ENCODE data around the gene JPH2.

JPH2 gene

DNA sequence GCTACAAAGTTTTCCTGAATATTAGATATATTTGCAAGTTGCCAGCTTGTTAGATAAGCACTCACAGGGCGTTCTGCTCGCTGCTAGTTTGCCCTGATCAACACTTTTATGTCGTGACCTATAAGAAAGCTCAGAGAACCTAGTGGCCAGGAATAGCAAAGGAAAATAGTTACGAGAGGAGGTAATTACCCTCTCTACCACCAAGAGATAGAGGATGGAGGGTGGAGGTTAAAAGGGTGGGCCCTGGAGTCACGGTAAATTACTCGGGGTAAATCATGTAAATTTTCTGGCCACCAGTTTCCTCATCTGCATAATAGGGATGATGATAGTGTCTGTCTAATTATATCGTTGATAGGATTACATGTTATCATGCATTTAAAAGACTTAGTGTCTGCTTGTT is 87.2 kb downstream of the JPH2 start:
- ATAC-seq, result no peak
- no peak for TF ChIP-seq ZC3H10 (CRISPR knock-in tag; IDR thresholded peaks at IDR 0.05)
- no peak for TF ChIP-seq OSR1 (CRISPR knock-in tag; IDR thresholded peaks at IDR 0.05)
- TF ChIP-seq RARB (CRISPR knock-in tag; IDR thresholded peaks at IDR 0.05), result no peak
- TF ChIP-seq ISL1 (CRISPR knock-in tag; IDR thresholded peaks at IDR 0.05), result no peak
- TF ChIP-seq TOX (CRISPR knock-in tag; IDR thresholded peaks at IDR 0.05; ENCODE audit: borderline replicate concordance), result no peak
- no peak for TF ChIP-seq ZNF565 (CRISPR knock-in tag; conservative IDR thresholded peaks at IDR 0.05; ENCODE audit: low read depth)
- TF ChIP-seq ZNF8 (CRISPR knock-in tag; IDR thresholded peaks at IDR 0.05), result no peak
- TF ChIP-seq ARNTL (CRISPR knock-in tag; IDR thresholded peaks at IDR 0.05; ENCODE audit: borderline replicate concordance, low read depth), result no peak
- no peak for TF ChIP-seq GLIS3 (CRISPR knock-in tag; IDR thresholded peaks at IDR 0.05)
- TF ChIP-seq, protein P1, sequence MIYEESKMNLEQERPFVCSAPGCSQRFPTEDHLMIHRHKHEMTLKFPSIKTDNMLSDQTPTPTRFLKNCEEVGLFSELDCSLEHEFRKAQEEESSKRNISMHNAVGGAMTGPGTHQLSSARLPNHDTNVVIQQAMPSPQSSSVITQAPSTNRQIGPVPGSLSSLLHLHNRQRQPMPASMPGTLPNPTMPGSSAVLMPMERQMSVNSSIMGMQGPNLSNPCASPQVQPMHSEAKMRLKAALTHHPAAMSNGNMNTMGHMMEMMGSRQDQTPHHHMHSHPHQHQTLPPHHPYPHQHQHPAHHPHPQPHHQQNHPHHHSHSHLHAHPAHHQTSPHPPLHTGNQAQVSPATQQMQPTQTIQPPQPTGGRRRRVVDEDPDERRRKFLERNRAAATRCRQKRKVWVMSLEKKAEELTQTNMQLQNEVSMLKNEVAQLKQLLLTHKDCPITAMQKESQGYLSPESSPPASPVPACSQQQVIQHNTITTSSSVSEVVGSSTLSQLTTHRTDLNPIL (CRISPR knock-in tag; IDR thresholded peaks at IDR 0.05; ENCODE audit: low read depth), result no peak
- TF ChIP-seq, protein P2, sequence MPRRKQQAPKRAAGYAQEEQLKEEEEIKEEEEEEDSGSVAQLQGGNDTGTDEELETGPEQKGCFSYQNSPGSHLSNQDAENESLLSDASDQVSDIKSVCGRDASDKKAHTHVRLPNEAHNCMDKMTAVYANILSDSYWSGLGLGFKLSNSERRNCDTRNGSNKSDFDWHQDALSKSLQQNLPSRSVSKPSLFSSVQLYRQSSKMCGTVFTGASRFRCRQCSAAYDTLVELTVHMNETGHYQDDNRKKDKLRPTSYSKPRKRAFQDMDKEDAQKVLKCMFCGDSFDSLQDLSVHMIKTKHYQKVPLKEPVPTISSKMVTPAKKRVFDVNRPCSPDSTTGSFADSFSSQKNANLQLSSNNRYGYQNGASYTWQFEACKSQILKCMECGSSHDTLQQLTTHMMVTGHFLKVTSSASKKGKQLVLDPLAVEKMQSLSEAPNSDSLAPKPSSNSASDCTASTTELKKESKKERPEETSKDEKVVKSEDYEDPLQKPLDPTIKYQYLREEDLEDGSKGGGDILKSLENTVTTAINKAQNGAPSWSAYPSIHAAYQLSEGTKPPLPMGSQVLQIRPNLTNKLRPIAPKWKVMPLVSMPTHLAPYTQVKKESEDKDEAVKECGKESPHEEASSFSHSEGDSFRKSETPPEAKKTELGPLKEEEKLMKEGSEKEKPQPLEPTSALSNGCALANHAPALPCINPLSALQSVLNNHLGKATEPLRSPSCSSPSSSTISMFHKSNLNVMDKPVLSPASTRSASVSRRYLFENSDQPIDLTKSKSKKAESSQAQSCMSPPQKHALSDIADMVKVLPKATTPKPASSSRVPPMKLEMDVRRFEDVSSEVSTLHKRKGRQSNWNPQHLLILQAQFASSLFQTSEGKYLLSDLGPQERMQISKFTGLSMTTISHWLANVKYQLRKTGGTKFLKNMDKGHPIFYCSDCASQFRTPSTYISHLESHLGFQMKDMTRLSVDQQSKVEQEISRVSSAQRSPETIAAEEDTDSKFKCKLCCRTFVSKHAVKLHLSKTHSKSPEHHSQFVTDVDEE (CRISPR knock-in tag; IDR thresholded peaks at IDR 0.05), result no peak
- no peak for TF ChIP-seq CSDC2 (CRISPR knock-in tag; IDR thresholded peaks at IDR 0.05)
- TF ChIP-seq, protein P3, sequence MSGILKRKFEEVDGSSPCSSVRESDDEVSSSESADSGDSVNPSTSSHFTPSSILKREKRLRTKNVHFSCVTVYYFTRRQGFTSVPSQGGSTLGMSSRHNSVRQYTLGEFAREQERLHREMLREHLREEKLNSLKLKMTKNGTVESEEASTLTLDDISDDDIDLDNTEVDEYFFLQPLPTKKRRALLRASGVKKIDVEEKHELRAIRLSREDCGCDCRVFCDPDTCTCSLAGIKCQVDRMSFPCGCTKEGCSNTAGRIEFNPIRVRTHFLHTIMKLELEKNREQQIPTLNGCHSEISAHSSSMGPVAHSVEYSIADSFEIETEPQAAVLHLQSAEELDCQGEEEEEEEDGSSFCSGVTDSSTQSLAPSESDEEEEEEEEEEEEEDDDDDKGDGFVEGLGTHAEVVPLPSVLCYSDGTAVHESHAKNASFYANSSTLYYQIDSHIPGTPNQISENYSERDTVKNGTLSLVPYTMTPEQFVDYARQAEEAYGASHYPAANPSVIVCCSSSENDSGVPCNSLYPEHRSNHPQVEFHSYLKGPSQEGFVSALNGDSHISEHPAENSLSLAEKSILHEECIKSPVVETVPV (CRISPR knock-in tag; IDR thresholded peaks at IDR 0.05), result no peak
- no peak for TF ChIP-seq BACH2 (CRISPR knock-in tag; IDR thresholded peaks at IDR 0.05; ENCODE audit: borderline replicate concordance)
- no peak for TF ChIP-seq ZFP3 (CRISPR knock-in tag; IDR thresholded peaks at IDR 0.05)
- TF ChIP-seq SNAI2 (CRISPR knock-in tag; IDR thresholded peaks at IDR 0.05), result no peak

DNA sequence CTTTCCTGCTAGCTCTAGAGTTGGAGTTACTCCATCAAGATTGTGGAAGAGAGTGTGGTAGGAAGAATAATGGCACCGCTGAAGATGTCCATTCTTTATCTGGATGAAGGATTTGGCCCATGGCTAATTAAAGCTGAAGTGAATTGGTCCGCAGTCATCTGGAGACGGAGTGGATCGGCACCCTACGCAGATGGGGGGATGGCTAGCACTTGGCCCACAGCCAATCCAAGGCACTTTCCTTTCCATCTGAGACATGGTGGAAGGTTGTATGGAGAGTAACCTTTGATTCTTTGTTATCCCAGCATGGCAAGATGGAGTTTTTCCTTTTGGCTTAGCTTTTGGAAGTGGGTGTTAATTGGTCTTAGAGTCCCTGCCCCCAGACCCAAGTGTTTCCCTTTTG is 88.3 kb downstream of the JPH2 start:
- TF ChIP-seq RARB (CRISPR knock-in tag; IDR thresholded peaks at IDR 0.05) (no peak), ZNF70 (CRISPR knock-in tag; IDR thresholded peaks at IDR 0.05) (no peak), ZC3H10 (CRISPR knock-in tag; IDR thresholded peaks at IDR 0.05) (no peak), TCF4 (CRISPR knock-in tag; IDR thresholded peaks at IDR 0.05; ENCODE audit: borderline replicate concordance) (no peak), OSR1 (CRISPR knock-in tag; IDR thresholded peaks at IDR 0.05) (no peak)
- ATAC-seq, result no peak

GRCh38 chr20:44098256-44098630 is 88.7 kb downstream of the JPH2 start:
- TF ChIP-seq ZNF8 (CRISPR knock-in tag; IDR thresholded peaks at IDR 0.05) (no peak), ZNF70 (CRISPR knock-in tag; IDR thresholded peaks at IDR 0.05) (no peak), POU6F1 (CRISPR knock-in tag; IDR thresholded peaks at IDR 0.05; ENCODE audit: borderline replicate concordance, low read depth) (no peak), CSDC2 (CRISPR knock-in tag; IDR thresholded peaks at IDR 0.05) (no peak), ZNF565 (CRISPR knock-in tag; conservative IDR thresholded peaks at IDR 0.05; ENCODE audit: low read depth) (no peak), SNAI2 (CRISPR knock-in tag; IDR thresholded peaks at IDR 0.05) (no peak), OSR1 (CRISPR knock-in tag; IDR thresholded peaks at IDR 0.05) (no peak), TOX (CRISPR knock-in tag; IDR thresholded peaks at IDR 0.05; ENCODE audit: borderline replicate concordance) (no peak), GLIS3 (CRISPR knock-in tag; IDR thresholded peaks at IDR 0.05) (no peak), ARNTL (CRISPR knock-in tag; IDR thresholded peaks at IDR 0.05; ENCODE audit: borderline replicate concordance, low read depth) (no peak), PPARA (CRISPR knock-in tag; IDR thresholded peaks at IDR 0.05; ENCODE audit: borderline replicate concordance) (no peak), ZFP3 (CRISPR knock-in tag; IDR thresholded peaks at IDR 0.05) (no peak), TCF4 (CRISPR knock-in tag; IDR thresholded peaks at IDR 0.05; ENCODE audit: borderline replicate concordance) (no peak), ISL1 (CRISPR knock-in tag; IDR thresholded peaks at IDR 0.05) (no peak)
- TF ChIP-seq, protein P2 (CRISPR knock-in tag; IDR thresholded peaks at IDR 0.05), result no peak
- TF ChIP-seq, protein P1 (CRISPR knock-in tag; IDR thresholded peaks at IDR 0.05; ENCODE audit: low read depth), result no peak
- TF ChIP-seq, protein P4, sequence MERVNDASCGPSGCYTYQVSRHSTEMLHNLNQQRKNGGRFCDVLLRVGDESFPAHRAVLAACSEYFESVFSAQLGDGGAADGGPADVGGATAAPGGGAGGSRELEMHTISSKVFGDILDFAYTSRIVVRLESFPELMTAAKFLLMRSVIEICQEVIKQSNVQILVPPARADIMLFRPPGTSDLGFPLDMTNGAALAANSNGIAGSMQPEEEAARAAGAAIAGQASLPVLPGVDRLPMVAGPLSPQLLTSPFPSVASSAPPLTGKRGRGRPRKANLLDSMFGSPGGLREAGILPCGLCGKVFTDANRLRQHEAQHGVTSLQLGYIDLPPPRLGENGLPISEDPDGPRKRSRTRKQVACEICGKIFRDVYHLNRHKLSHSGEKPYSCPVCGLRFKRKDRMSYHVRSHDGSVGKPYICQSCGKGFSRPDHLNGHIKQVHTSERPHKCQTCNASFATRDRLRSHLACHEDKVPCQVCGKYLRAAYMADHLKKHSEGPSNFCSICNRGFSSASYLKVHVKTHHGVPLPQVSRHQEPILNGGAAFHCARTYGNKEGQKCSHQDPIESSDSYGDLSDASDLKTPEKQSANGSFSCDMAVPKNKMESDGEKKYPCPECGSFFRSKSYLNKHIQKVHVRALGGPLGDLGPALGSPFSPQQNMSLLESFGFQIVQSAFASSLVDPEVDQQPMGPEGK (CRISPR knock-in tag; IDR thresholded peaks at IDR 0.05; ENCODE audit: borderline replicate concordance), result no peak
- TF ChIP-seq, protein P3 (CRISPR knock-in tag; IDR thresholded peaks at IDR 0.05), result no peak
- no peak for ATAC-seq
